Esophagus squamous epithelium (tissue), 5 donors: ENCODE data around the gene PARPBP. TPM values are rescaled to one million over a fixed set of nuclear protein-coding genes. Genes with fewer than 3 reads are reported as not detected.

Experiments
- DNase-seq: peaks from one replicate; lab custom pipeline; 2025; lab: John Stamatoyannopoulos, UW
- H3K27ac ChIP-seq, 4 donors: fragments of 200-600 bp; sonication (generic); one replicate each; pipeline ENCODE4 v1.5.1; 2016 to 2019; ENCODE audit warnings: mild to moderate bottlenecking in 1 of 4
- H3K27me3 ChIP-seq, 4 donors: fragments of 200-600 bp; sonication (generic); 1 replicate in 3 of 4; 2 replicates in 1 of 4; pipeline versions ENCODE4 v1.5.1 to v1.6.0; 2017 to 2021; ENCODE audit warnings: antibody characterized with exemption in 1 of 4
- H3K36me3 ChIP-seq, 3 donors: fragments of 200-600 bp; sonication (generic); one replicate each; pipeline ENCODE4 v1.5.1; 2016 to 2019
- H3K4me1 ChIP-seq, 3 donors: fragments of 200-600 bp; sonication (generic); one replicate each; pipeline ENCODE4 v1.5.1; 2017 to 2019
- H3K4me3 ChIP-seq, 4 donors: fragments of 200-600 bp; sonication (generic); 1 replicate in 3 of 4; 2 replicates in 1 of 4; pipeline ENCODE4 v1.5.1; 2016 to 2019; ENCODE audit warnings: mild to moderate bottlenecking in 2 of 4, moderate library complexity in 1 of 4
- H3K9me3 ChIP-seq, 3 donors: fragments of 200-600 bp; sonication (generic); one replicate each; pipeline ENCODE4 v1.5.1; 2016 to 2019
- CTCF ChIP-seq, 6 experiments: fragments of 450-650 bp in 4 of 6; fragments of 200-600 bp in 2 of 6; sonication (generic) in 2 of 6; IDR thresholded peaks; one replicate each; pipeline ENCODE4 v1.5.1; 2016 to 2019; ENCODE audit warnings: antibody characterized with exemption in 6 of 6, mild to moderate bottlenecking in 4 of 6, moderate library complexity in 4 of 6
- POLR2A ChIP-seq, 4 donors: fragments of 450-650 bp; IDR thresholded peaks; one replicate each; pipeline ENCODE4 v1.6.1; 2017; ENCODE audit warnings: antibody characterized with exemption in 4 of 4, mild to moderate bottlenecking in 4 of 4, moderate library complexity in 3 of 4
- WGBS, 2 donors: methylation state at CpG; one replicate each; pipeline ENCODE4 v1.1.5; 2018; 5-methylcytosine and 5-hydroxymethylcytosine counted together
- intact Hi-C: fragments of 100-400 bp; cut with DNase I; formaldehyde crosslinking; loops from one replicate; pipeline ENCODE4 v1.15.0; 2022
- total RNA-seq, 4 donors: library from RNA; depleted of rRNA; stranded (reverse); fragments of >200 nt; gene quantifications; one replicate each; pipeline ENCODE4 v1.1.0, GENCODE V29; 2016
- donor health status: DM: yes; HTN: yes; CAD: no.

The PARPBP gene
- total RNA-seq, 4 donors from 2014 or later = 6.1 to 13.3 (median 8.7) TPM

DNA sequence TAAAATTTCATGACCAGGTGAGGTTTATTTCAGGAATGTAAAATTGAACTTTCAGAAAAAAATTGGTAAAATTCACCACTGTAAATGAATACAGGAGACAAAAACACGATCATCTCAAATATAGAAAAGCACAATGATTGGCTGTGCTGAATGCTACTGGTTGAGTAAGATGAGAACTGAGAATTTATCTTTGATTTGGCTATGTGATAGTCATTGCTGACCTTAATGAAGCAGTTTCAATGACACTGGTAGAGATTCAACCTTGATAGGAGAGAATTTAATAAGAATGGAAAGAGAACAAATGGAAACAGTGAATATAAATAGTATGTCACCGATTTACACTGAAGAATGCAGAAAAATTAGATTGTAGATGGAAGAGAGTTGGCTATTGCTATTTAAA is 84.0 kb downstream of the PARPBP start:
- TF ChIP-seq CTCF (IDR thresholded peaks at IDR 0.05) = no peak
- no peak for TF ChIP-seq POLR2A (IDR thresholded peaks at IDR 0.05)
- intact Hi-C loops = no loop called here
- Histone ChIP-seq H3K27ac (no peak overlapping the region), H3K27me3 (no peaks in the 10 kb centered on the region), H3K36me3 (no peaks in the 10 kb centered on the region), H3K9me3 (peaks cover 0 to 8% (median 3%) of the 10 kb centered on the region in 3 donors), H3K4me3 (no peak overlapping the region), H3K4me1 (no peaks in the 10 kb centered on the region)
- 74 to 80% methylated on average over 2 of the region's 2 CpGs for WGBS, 2 donors
- no peak for DNase-seq

DNA sequence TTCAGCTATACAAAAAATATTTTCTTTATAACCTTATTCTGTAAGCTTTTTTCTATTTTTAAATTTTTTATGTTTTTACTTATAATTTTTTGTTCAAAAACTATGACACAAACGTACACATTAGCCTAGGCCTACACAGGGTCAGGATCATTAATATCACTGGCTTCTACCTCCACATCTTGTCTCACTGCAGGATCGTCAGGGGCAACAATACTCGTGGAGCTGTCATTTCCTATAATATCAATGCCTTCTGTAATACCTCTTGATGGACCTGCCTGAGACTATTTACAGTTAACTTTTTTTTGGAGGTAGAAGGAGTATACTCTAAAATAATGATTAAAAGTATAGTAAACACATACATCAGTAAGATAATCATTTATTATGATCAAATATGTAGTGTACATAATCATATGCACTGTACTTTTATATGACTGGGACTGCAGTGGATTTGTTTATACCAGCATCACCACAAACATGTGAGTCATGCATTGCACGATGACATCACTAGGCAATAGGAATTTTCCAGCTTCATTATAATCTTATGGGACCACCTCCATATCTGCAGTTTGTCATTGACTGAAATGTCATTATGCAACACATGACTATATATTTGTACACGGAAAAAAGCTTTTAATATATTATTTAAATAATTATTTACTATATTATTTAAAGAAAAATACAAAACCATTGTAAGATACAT is 96.2 kb downstream of the PARPBP start:
- no peaks in the 10 kb centered on the region for H3K27me3 ChIP-seq
- 81% methylated on average over 5 of the region's 5 CpGs for WGBS, 2 donors
- TF ChIP-seq POLR2A (IDR thresholded peaks at IDR 0.05) = no peak
- no peak for TF ChIP-seq CTCF (IDR thresholded peaks at IDR 0.05)
- intact Hi-C loops = no loop called here
- no peaks in the 10 kb centered on the region for H3K9me3 ChIP-seq
- H3K4me1 ChIP-seq = no peaks in the 10 kb centered on the region
- no peak overlapping the region for H3K4me3 ChIP-seq
- DNase-seq = no peak
- H3K27ac ChIP-seq = no peak overlapping the region
- no peaks in the 10 kb centered on the region for H3K36me3 ChIP-seq

DNA sequence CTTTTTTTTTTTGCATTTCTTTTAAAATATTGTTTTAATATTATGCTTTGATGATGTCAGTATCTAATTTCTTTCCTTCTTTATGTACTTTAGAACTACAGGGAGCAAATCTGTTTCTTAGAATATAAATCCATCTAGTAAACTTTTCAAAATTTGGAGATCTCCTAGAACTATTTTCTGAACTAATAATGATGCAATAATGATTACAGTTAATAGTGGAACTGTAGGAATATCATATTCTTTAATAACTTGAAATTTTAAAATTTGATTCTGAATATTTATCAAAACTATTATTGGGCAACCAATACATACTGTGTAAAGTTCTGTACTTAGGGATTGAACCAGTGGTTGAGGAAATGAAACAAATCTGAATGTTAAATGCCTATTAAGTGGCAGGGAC is 100.8 kb downstream of the PARPBP start:
- intact Hi-C loops = no loop called here
- TF ChIP-seq CTCF (IDR thresholded peaks at IDR 0.05) (no peak), POLR2A (IDR thresholded peaks at IDR 0.05) (no peak)
- Histone ChIP-seq H3K4me1 (no peaks in the 10 kb centered on the region), H3K27ac (no peak overlapping the region), H3K27me3 (no peaks in the 10 kb centered on the region), H3K4me3 (no peak overlapping the region), H3K36me3 (no peaks in the 10 kb centered on the region), H3K9me3 (no peaks in the 10 kb centered on the region)
- DNase-seq = no peak

- Histone ChIP-seq H3K4me3 (no peak overlapping the region), H3K4me1 (no peaks in the 10 kb centered on the region), H3K36me3 (no peaks in the 10 kb centered on the region), H3K9me3 (no peaks in the 10 kb centered on the region), H3K27ac (no peak overlapping the region), H3K27me3 (no peaks in the 10 kb centered on the region)
- intact Hi-C loops = no loop called here
- DNase-seq = no peak
- 69 to 74% methylated on average over 5 of the region's 5 CpGs for WGBS, 2 donors
- TF ChIP-seq POLR2A (IDR thresholded peaks at IDR 0.05) (no peak), CTCF (IDR thresholded peaks at IDR 0.05) (no peak)
Observed at GRCh38 chr12:102227954-102228353, 108.0 kb downstream of the PARPBP start.

GRCh38 chr12:102232036-102232435 is 112.1 kb downstream of the PARPBP start:
- DNase-seq = no peak
- no peak overlapping the region for H3K27ac ChIP-seq
- H3K9me3 ChIP-seq = no peaks in the 10 kb centered on the region
- no peak overlapping the region for H3K4me3 ChIP-seq
- H3K27me3 ChIP-seq = no peaks in the 10 kb centered on the region
- intact Hi-C loops = no loop called here
- no peaks in the 10 kb centered on the region for H3K36me3 ChIP-seq
- no peaks in the 10 kb centered on the region for H3K4me1 ChIP-seq
- TF ChIP-seq POLR2A (IDR thresholded peaks at IDR 0.05) = no peak
- no peak for TF ChIP-seq CTCF (IDR thresholded peaks at IDR 0.05)
